Activated CD4-positive, CD25-positive, alpha-beta regulatory T cell (primary cell): ENCODE results near the gene CEACAM19.
"Not testable (repeated sequence)": the region's sequence is repeated elsewhere in the genome, so short reads cannot be mapped to it uniquely, and the experiment has no call there.

Source experiments
- DNase-seq, 4 experiments: peaks; one replicate each; lab custom pipeline; 2025; lab: John Stamatoyannopoulos, UW

The CEACAM19 gene

DNA sequence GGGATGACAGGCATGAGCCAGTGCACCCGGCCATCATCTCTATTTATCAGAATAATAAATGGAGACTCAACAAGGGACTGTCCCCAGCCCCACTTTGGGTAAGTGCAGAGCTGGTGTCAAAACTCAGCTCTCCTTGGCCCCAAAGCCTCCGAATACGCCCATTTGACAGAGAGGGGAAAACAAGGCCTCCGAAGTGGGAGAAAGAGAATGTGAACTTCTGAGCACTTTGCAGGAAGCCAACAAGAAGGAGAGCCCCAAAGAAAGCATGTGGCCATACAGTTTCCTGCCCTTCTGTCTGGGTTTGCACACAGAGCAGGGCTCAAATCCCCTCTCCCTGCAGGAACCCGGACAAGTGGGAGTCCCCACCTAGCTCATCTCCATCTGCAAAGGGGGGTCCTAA is 29.3 kb downstream of the CEACAM19 start:
- no peak for DNase-seq

DNA sequence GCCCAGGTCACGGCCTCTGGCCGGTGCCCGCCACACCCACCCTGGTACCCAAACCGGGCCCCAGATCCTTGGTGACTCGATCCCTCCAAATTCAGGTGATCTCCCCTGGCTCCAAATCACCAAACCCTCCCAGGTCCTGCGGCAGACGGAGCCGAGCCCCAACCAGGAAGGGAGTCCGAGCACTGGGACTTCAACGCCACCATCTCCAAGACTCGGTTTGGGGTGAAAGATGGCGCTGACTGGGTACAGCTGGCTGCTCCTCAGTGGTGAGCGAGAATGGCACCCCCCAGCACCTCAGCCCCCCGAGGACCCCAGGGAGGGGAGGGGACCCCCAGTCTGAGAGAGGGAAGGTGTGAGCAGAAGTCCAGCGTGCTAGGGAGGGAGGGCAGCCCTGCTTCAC is 29.9 kb downstream of the CEACAM19 start:
- DNase-seq, result no peak

DNA sequence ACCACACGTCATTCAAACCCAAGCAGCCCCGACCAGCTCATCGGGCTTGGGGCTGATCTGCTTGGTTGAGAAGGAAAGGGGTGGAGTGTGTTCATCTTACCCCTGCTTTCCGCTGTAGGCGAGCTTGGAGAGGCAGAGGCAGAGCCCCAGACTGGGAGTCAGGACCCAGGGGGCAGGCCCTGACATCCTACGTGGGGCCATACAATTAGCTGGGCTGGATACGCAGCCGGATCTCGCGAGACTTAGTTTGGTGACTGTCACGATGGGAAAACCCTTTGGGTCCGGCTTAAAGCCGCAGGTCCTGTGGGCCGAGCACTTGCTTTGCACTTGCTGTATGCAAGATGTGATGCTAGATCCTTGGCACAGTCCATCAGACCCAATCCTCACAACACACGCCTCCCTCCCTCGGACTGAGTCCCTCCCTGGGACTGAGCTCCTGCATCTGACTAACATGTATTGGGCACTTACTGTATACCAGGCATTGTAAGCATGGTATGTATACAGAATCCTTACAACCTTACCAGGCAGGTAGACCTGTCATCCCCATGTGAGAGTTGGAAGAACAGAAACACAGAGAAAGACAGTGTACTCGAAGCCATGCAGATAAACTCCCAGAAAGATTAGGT is 31.4 kb downstream of the CEACAM19 start:
- DNase-seq, result no peak

DNA sequence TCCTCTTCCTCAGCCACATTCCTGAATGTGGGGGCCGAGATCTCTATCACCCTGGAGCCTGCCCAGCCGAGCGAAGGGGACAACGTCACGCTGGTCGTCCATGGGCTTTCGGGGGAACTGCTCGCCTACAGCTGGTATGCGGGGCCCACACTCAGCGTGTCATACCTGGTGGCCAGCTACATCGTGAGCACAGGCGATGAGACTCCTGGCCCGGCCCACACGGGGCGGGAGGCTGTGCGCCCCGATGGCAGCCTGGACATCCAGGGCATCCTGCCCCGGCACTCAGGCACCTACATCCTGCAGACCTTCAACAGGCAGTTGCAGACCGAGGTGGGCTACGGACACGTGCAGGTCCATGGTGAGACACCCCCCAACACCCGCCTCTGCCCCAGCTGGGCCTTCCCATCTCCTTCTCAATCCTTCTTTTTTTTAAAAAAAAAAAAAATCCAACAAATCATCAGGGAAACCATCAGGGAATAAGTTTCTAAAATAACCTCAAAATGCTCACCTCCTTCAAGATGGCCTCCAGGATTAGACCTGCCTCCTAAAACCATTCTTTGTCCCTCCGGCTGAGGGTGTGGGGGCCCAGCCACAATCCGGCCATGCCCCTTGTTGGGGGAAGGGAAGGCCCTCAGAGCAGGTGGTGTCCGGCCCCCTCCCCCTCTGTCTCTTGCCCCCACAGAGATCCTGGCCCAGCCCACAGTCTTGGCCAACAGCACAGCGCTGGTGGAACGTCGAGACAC is 32.2 kb downstream of the CEACAM19 start:
- DNase-seq, result no peak

DNA sequence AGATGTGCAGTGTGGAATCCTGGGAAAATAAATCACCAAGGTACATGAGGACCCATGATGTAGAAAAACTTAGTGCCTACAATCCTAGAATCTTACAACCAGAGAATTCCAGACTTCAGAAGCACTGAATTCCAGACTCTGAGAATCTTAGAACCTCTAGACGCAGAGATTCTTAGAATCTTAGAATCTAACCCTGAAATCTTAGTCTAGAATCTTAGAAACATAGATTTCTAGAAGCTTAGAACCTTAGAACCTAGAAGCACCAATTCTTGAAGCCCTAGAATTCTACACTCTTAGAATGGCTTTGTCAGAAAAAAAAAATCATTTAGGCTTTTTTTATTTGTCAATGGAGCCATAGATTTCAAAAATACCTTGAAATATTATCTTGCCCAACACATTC is 33.7 kb downstream of the CEACAM19 start:
- DNase-seq, result no peak

DNA sequence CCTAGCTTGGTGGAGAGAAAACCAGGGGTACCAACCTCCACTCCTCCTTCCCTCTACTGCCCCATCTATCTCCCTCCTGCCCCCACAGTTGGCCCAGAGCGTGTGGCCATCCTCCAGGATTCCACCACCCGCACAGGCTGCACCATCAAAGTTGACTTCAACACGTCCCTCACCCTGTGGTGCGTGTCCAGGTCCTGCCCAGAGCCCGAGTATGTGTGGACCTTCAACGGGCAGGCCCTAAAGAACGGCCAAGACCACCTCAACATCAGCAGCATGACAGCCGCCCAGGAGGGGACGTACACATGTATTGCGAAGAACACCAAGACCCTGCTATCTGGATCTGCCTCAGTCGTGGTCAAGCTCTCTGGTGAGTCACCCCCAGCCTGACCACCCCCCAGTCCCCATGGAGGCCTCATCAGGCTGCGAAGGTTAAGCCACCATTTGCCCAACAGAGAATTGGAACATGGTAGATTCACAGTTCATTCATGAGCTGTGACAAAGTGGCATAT is 34.3 kb downstream of the CEACAM19 start:
- no peak for DNase-seq

DNA sequence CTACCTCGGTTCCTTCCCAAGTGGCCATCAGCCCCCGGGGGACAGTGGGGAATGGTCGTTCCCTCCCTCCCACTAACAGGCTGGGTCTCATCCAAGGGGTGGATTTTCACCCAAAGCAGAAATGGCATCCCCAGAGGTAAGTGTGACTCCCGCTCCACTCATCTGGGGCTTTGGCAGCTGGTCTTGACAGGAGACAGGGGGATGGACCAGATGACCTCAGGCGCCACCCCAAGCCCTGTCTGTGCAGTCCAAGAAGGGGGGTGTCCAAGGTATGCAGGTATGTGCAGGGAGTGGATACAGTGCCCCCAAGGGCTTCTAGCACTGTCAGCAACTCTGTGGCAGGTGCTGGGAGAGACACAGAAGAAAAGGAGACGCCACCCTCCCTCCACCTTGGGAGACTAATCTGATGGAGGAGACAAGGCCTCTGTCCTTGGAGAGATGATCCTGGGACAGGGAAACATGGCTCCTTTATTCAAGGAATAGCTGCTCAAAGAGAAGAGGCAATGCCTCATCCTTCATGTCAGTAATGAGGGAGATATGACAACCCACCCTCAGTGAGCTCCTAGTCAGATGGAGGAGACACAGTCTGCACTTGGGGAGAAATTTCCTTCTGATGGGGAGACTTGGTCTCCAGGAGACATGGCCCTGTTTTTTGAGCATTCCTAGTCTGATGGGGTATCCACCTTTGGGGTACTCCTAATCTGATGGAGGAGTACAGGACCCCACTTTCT is 35.4 kb downstream of the CEACAM19 start:
- DNase-seq, result no peak

DNA sequence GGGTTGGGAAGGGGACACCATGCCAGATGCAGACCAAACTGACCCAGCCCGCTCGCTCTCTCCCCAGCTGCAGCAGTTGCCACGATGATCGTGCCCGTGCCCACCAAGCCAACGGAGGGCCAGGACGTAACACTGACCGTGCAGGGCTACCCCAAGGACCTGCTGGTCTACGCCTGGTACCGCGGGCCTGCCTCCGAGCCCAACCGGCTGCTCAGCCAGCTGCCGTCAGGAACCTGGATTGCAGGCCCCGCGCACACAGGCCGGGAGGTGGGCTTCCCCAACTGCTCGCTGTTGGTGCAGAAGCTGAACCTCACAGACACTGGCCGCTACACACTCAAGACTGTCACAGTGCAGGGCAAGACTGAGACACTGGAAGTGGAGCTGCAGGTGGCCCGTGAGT is 36.5 kb downstream of the CEACAM19 start:
- DNase-seq, result no peak

DNA sequence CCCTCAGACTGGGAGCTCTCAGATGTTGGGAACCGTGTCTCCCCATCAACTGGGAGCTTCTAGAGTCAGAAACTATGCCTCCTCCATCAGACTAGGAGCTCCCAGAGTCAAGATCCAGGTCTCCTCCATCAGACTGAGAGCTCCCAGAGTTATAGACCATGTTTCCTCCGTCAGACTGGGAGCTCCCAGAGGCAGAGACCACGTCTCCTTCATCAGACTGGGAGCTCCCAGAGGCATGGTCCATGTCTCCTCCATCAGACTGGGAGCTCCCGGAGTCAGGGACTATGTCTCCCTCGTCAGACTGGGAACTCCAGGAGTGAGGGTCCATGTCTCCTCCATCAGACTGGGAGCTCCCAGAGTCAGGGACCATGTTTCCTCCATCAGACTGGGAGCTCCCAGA is 37.7 kb downstream of the CEACAM19 start:
- no peak for DNase-seq

DNA sequence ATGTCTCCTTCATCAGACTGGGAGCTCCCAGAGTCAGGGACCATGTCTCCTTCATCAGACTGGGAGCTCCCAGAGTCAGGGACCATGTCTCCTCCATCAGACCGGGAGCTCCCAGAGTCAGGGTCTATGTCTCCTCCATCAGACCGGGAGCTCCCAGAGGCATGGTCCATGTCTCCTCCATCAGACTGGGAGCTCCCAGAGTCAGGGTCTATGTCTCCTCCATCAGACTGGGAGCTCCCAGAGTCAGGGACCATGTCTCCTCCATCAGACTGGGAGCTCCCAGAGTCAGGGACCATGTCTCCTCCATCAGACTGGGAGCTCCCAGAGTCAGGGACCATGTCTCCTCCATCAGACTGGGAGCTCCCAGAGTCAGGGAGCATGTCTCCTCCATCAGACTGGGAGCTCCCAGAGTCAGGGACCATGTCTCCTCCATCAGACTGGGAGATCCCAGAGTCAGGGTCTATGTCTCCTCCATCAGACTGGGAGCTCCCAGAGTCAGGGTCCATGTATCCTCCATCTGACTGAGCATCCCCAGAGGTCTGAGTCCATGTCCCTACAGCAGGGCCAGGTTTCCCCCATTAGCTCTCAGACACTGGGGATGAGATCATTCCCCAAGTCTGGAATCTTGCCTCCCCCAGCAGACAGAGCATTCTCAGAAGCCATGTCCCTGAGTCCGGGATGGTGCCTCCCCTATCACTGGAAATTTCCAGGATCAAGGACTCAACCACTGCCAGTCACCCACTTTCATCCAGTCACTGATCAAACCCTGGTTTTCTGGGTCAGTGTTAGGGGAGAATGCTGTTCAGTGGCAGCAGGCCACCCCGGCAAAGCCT is 38.4 kb downstream of the CEACAM19 start:
- DNase-seq, result not testable (repeated sequence)

DNA sequence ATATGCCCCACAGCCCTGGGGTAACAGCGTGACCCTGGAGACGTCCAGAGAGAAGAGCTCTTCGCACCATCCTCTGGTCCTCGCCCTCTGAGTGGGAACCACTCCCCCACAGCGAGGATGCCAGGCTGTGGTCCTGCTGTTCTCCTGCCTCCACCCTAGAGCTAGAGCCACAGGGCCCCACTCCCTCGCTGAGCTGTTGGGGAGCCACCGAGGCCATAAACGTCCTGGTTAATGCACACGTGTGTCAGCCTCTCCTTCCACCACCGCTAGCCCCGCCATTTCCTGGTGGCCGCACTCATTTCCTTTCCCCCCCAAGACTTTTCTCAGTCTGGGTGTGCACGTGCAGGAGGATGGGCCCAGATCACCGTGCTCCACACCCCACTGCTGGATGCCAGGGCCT is 39.2 kb downstream of the CEACAM19 start:
- no peak for DNase-seq

DNA sequence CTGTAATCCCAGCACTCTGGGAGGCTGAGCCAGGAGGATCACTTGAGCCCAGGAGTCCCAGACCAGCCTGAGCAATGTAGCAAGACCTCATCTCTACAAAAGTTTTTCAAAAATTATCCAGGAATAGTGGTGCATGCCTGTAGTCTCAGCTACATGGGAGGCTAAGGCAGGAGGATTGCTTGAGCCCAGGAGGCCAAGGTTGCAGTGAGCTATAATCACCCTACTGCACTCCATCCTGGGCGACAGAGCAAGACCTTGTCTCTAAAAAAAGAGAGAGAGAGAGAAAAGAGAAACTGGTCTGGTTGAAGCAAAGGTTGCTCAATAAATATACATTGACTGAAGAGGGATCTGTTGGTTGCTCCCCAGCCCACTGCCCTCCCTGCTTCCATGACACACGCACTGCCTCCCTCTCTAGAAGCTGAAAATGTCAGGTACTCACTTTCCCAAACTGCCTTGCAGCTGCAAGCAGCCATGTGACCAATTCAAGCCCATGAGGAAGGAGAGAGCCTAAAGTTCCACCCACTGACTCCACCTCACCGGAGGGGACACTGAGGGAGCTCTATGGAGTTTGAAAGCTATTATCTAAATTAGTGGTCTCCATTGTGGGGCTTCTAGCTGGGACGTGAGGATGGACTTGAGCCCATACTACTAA is 41.7 kb downstream of the CEACAM19 start:
- DNase-seq, result no peak

DNA sequence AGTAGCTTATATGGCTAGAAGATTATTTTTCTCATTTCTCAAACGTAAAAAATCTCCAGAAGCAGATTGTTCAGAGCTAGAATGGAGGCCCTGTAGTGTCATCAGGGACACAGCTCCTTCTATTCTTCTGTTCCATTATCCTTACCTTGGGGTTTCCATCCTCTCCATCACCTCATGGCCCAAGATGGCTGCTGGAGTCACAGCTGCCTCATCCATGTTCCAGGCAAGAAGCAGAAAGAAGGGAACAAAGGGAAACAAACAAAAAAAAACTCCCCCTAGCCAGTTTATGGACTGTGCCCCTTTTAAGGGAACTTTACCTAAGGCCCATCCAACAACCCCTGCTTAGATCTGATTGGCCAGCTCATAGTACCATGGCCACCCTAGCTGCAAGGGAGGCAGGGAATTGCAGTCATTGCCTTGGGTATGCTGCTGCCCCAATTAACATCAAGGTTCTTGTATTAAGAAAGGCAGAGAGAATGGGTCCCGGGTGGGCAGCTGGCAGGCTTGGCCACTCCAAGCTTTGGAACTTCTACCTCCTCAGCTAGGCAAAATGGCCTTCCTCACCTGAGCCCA is 43.4 kb downstream of the CEACAM19 start:
- no peak for DNase-seq

DNA sequence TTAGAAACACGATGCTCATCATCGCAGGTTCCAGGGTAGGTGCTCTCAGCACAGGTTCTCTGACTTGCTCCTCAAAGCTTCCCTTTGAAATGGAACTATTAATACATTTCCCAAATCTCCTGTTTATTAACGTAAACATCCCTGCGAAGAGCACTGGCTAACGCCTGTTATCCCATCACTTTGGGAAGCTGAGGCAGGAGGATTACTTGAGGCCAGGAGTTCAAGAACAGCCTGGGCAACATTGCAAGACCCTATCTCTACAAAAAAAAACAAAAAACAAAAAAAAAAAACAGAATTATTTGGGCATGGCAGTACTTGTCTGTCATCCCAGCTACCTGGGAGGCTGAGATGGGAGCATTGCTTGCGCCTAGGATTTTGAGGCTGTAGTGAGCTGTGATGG is 46.3 kb downstream of the CEACAM19 start:
- no peak for DNase-seq

DNA sequence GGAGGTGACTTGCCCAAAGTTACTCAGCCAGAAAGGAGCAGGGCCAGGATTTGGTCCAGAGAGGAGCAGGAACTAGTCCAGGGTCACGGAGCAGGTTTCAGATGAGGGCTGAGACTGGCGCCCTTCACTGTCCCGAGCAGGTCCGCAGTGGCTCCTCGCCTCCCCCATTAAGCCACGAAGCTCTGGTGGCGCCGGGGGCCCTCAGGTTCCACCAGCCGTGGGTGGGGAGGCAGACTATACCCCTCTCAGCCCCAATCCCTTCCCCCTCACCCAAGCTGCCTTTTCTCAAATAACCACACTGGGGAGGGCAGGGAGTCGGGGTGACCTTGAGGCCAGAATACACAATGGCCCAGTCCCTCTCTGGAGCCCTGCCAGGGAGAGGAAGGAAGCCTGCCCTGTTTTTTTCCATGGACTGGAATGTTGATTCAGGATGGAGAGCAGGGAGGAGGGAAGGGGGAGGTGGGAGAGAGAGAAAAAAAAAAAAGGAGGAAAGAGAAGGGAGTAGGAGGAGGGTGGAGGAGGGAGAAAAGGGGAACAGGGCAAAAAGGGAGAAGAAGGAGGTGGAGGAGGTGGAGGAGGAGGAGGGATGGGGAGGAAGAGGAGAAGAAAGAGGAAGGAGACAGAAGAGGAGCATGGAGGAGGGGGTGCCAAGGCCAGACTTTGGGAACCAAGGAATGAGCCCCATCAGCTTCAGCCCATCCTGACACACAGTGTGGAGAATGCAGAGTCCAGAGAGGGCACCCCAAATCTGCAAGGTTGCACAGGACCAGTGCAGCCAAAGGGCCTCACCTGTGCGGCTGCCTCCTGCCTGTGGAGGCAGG is 47.4 kb downstream of the CEACAM19 start:
- DNase-seq, result no peak

DNA sequence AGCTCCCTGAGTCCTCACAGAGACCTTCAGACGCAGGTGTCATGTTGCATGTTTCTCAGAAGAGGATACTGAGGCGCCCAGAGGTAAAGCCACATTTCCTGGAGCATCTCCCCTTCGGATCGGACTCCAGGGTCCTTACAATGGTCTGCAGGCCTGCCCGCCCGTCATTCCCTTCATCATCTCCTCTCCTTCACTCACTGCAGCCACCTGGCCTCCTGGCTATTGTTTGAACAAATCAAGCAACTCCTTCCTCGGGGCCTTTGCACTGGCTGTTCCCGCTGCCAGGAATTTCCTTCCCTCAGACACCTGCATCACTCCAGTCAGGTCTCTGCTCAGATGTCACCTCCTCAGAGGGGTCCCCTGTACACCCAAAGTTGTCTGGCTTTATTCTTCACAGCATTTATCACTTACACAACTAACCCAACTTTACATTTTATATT is 48.0 kb downstream of the CEACAM19 start:
- DNase-seq, result no peak

DNA sequence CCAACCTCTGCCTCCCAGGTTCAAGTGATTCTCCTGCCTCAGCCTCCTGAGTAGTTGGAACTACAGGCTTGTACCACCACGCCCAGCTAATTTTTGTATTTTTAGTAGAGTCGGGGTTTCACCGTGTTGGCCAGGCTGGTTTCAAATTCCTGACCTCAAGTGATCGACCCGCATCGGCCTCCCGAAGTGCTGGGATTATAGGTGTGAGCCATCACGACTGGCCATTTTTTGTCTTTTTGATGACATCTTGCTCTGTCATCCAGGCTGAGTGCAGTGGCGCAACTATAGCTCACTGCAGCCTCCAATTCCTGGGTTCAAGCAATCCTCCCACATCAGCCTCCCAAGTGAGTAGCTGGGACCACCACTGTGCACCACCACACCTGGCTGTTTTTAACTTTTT is 49.1 kb downstream of the CEACAM19 start:
- not testable (repeated sequence) for DNase-seq

DNA sequence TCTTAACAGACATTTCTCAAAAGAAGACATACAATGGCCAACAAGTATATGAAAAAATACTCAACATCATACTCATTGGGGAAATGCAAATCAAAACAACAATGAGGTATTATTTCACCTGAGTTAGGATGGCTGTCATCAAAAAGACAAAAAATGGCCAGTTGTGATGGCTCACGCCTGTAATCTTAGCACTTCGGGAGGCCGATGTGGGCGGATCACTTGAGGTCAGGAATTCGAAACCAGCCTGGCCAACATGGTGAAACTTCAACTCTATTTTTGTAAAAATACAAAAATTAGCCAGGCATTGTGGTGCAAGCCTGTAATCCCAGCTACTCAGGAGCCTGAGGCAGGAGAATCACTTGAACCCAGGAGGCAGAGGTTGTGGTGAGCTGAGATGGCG is 49.7 kb downstream of the CEACAM19 start:
- DNase-seq, result no peak

DNA sequence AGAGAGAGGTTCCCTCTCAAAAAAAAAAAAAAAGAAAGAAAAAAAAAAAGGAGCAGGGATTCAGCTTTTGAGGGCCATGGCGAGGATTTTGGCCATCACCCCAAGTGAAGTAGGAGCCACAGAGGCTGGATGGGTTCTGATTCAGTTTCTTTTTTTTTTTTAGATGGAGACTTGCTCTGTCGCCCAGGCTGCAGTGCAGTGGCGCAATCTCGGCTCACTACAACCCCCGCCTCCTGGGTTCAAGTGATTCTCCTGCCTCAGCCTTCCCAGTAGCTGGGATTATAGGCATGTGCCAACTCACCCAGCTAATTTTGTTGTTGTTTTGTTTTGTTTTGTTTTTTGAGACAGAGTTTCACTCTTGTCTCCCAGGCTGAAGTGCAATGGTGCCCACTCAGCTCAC is 50.1 kb downstream of the CEACAM19 start:
- DNase-seq, result not testable (repeated sequence)
